Measurements from ENCODE around the gene GDF11. TPM values are rescaled to one million over a fixed set of nuclear protein-coding genes. Genes with fewer than 3 reads are reported as not detected.

The GDF11 gene
- total RNA-seq, 1 donor from 2014 or later = 0.26 TPM

DNA sequence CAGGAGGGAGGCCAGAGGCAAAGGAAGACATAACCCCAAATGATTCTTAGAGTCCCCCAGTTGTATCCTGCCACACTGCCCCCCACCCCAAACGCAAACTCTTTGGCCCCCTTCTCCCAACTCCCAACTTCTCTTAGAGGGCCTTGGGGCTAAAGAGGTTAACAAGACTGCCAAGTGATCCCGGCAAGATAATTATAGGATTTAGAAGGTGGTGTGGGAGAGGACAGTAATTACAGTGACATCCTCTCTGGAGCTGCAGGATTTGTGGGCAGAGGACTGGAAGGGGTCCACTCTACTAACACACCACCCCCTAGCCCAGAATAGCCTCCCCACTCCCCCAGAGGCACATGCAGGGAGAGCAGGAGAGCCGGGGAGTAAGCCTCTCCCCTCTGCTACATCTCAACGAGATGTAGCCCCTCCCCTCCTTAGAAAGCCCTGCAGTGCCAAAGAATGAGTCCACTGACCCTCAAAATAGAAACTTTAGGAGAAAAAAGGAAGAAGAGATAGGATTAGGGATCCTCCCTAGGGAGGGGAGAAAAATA lies 5.3 kb upstream of the GDF11 start:
- no peaks in the 10 kb centered on the region for H3K36me3 ChIP-seq (ENCODE audit: control insufficient read depth, insufficient read depth, low read length)
- no peak overlapping the region for H3K4me3 ChIP-seq (ENCODE audit: low read depth, low read length)
- H3K27me3 ChIP-seq (ENCODE audit: control insufficient read depth, insufficient read depth, low read length) = no peaks in the 10 kb centered on the region
- TF ChIP-seq, protein P1, sequence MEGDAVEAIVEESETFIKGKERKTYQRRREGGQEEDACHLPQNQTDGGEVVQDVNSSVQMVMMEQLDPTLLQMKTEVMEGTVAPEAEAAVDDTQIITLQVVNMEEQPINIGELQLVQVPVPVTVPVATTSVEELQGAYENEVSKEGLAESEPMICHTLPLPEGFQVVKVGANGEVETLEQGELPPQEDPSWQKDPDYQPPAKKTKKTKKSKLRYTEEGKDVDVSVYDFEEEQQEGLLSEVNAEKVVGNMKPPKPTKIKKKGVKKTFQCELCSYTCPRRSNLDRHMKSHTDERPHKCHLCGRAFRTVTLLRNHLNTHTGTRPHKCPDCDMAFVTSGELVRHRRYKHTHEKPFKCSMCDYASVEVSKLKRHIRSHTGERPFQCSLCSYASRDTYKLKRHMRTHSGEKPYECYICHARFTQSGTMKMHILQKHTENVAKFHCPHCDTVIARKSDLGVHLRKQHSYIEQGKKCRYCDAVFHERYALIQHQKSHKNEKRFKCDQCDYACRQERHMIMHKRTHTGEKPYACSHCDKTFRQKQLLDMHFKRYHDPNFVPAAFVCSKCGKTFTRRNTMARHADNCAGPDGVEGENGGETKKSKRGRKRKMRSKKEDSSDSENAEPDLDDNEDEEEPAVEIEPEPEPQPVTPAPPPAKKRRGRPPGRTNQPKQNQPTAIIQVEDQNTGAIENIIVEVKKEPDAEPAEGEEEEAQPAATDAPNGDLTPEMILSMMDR (IDR thresholded peaks at IDR 0.05; ENCODE audit: insufficient read depth, low read length, severe bottlenecking) = no peak
- FAIRE-seq = no peak
- no peak for DNase-seq (ENCODE audit: low read depth)

DNA sequence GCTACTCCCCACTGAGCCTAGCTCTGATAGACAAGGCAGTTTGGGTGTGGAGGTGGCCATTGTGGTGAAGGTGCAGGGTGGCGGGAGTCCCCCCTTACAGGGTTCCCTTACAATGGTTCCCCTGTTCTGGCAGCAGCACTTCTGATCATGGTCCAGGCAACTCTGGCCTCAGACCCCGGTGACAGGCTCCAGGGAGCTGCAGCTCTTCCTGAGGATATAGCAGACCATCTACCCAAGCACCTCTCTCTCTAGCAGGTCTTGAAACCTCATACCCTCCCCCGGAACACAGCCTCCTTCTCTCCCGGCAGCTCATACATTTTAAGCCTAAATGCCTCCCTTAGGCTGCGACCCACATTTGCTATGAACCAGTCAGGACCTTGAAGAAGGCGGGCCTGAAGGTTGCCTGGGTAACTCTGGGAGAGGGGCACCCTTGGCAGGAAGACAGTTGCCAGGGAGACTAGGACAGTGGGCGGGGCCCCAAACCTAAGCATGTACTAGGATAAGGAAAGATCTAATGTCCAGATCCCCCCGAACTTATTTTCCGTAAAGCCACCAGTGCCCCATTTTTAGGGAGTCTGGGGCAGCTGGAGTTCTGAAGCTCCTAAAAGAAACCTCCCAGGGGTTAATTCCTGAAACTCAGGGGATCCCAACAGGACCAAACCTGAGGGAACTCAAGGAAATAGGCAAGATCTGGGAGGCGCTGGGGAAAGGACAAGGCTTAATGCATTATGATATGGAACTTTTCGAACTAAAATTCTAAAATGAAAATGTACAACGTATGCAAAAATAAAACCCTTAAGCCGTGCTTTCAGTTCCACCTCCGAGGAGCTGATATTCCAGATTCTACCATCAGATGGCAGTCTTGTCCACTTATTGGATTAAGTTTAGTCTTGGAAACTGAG lies 4.5 kb upstream of the GDF11 start:
- DNase-seq (ENCODE audit: low read depth) = peak; percentile 77
- H3K36me3 ChIP-seq (ENCODE audit: control insufficient read depth, insufficient read depth, low read length) = no peaks in the 10 kb centered on the region
- TF ChIP-seq, protein P1 (IDR thresholded peaks at IDR 0.05; ENCODE audit: insufficient read depth, low read length, severe bottlenecking) = peak; percentile 60
- H3K27me3 ChIP-seq (ENCODE audit: control insufficient read depth, insufficient read depth, low read length) = no peaks in the 10 kb centered on the region
- FAIRE-seq = no peak
- peak overlapping the region; percentile 35 for H3K4me3 ChIP-seq (ENCODE audit: low read depth, low read length)

DNA sequence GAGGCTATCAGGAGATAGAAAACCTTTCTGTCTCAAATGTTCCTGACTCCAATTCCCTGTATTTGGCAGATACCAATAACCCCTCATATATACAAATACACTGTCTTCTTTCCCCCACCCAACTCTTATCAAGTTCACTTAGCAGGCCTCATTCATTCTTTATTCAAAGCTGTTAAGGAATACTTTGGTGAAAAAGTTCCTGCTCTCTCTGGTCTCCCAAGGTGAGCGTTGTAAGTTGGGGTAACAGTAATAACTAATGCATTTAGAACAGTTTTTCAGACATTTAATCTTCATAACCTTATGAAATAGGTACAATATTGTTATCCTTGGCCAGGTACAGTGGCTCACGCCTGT lies 3.9 kb upstream of the GDF11 start:
- DNase-seq (ENCODE audit: low read depth) (no peak), FAIRE-seq (no peak)
- TF ChIP-seq, protein P1 (IDR thresholded peaks at IDR 0.05; ENCODE audit: insufficient read depth, low read length, severe bottlenecking) = no peak
- Histone ChIP-seq H3K4me3 (ENCODE audit: low read depth, low read length) (no peak overlapping the region), H3K36me3 (ENCODE audit: control insufficient read depth, insufficient read depth, low read length) (no peaks in the 10 kb centered on the region), H3K27me3 (ENCODE audit: control insufficient read depth, insufficient read depth, low read length) (no peaks in the 10 kb centered on the region)

DNA sequence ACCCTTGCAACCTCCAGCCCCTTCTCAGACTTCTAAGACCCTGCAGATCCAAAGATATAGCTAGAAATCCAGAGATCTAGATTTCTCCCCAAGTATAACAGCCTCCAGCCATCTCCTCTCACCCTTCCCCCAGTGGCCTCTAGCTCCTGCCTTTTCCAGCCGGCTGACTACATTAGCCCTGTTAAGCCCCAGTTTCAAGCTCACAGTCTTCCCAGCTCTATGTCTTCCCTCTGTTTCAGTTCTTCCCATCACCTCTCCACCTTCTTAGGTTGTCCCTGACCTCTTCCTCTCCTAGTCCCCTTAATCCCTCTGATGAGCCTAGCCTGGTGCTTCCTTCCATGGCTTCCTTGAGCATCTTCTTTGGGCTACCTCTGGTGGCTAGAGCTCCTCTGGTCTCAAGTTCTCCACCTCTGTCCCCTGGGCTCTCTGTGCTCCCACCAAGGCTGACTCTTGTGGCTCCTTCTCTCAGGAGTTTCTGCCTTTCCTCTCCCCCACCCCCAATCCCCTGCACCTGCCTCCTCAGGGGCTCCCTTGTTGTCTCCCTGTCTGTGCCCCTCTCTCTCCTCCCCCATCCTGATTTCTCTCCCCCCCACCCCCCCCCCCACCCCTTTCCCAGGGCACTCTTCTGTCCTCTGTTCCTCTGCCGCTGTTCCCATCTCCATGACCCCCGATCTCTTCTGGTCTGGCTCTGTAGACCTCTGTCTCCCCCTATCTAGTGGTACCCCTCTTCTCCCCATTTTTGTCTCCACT lies 816 bp upstream of the GDF11 start:
- Histone ChIP-seq H3K27me3 (ENCODE audit: control insufficient read depth, insufficient read depth, low read length) (no peaks in the 10 kb centered on the region), H3K4me3 (ENCODE audit: low read depth, low read length) (no peak overlapping the region), H3K36me3 (ENCODE audit: control insufficient read depth, insufficient read depth, low read length) (no peaks in the 10 kb centered on the region)
- TF ChIP-seq, protein P1 (IDR thresholded peaks at IDR 0.05; ENCODE audit: insufficient read depth, low read length, severe bottlenecking) = no peak
- DNase-seq (ENCODE audit: low read depth) (no peak), FAIRE-seq (no peak)

DNA sequence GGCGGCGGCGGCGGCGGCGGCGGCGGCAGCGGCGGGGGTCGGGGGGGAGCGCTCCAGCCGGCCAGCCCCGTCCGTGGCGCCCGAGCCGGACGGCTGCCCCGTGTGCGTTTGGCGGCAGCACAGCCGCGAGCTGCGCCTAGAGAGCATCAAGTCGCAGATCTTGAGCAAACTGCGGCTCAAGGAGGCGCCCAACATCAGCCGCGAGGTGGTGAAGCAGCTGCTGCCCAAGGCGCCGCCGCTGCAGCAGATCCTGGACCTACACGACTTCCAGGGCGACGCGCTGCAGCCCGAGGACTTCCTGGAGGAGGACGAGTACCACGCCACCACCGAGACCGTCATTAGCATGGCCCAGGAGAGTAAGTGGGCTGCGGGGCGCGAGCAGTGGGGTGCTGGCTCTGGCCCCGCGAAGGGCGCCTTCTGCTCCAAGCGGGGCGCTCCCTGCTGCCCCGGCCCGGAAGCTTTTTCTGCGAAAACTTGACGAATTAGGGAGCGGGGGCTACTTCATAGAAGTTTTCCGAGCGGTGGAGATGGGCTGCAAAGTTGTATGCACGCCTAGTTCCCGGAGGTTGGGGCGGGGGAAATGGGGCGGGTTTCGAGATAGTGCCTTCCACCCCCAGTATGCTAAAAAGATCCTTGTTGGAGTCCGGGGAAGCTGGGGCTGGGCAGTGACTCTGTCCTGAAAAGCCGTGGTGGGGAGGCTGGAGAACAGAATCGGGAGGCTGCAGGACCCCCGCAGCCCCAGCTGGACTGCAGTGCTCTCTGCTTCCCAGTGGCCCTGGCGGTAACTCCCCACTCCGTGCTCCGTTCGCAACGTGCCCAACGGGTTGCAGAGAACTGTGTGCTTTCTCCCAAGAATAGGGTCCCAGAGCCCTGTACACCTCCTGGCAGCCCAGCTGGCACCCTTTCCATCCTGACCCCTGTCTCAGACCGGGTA lies 751 bp downstream of the GDF11 start:
- DNase-seq (ENCODE audit: low read depth) (peak; percentile 39), FAIRE-seq (no peak)
- TF ChIP-seq, protein P1 (IDR thresholded peaks at IDR 0.05; ENCODE audit: insufficient read depth, low read length, severe bottlenecking) = peak; percentile 20
- Histone ChIP-seq H3K4me3 (ENCODE audit: low read depth, low read length) (peak overlapping the region; percentile 46), H3K36me3 (ENCODE audit: control insufficient read depth, insufficient read depth, low read length) (no peaks in the 10 kb centered on the region), H3K27me3 (ENCODE audit: control insufficient read depth, insufficient read depth, low read length) (no peaks in the 10 kb centered on the region)

All from bronchial epithelial cell (primary cell).